Activated naive CD8-positive, alpha-beta T cell (primary cell): ENCODE measurements around the gene CIDEC.
"Not testable (repeated sequence)": the region's sequence is repeated elsewhere in the genome, so short reads cannot be mapped to it uniquely, and the experiment has no call there.

Experiments used
- H3K27ac Mint-ChIP-seq: one replicate; pipeline ENCODE4 v1.8.0; 2021; ENCODE audit warnings: mixed read lengths
- H3K27me3 Mint-ChIP-seq: one replicate; pipeline ENCODE4 v1.8.0; 2021; ENCODE audit warnings: mixed read lengths
- H3K36me3 Mint-ChIP-seq: one replicate; pipeline ENCODE4 v1.8.0; 2021; ENCODE audit warnings: mixed read lengths
- H3K4me1 Mint-ChIP-seq: one replicate; pipeline ENCODE4 v1.8.0; 2021; ENCODE audit warnings: low read depth, mixed read lengths
- H3K4me3 Mint-ChIP-seq: one replicate; pipeline ENCODE4 v1.8.0; 2021; ENCODE audit warnings: mild to moderate bottlenecking, mixed read lengths
- H3K9me3 Mint-ChIP-seq: one replicate; pipeline ENCODE4 v1.8.0; 2021; ENCODE audit warnings: low read depth, mixed read lengths

The CIDEC gene

DNA sequence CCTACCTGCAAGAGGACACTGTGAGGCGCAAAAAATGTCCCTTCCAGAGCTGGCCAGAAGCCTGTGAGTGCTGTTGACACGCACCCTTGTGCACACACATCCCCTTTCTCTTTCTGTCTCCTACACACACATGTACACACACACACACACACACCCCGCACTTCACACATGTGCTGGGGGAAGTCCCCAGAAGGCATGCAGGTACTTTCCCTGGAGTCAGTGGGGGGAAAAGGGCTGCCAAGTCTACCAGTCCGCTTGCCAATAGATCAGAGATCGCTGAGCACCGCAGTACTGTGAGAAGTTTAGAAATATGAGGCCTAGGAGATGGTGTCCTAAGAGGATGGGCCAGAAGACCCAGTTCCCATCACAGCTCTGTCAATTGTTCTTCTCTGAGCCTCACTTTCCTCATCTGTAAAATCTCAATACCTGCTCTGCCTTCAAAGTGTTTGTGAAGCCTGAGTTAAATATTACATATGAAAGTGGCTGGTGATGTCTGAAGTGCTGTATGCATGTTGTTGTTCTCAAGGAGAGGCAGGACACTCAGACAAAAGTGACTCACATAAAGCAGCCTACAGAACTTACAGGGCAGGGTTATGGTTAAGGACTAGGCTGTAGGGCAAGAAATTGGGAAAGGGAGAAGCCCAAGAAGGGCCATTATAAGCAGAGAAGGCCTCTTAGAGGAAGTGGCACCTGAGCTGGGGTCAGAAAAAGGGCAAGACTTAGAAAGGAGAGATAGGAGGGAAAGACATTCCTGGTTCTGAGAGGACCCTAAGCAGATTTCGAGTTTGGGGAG, 29.4 kb upstream of the CIDEC start:
- no peaks in the 10 kb centered on the region for H3K9me3 Mint-ChIP-seq
- no peak overlapping the region for H3K27ac Mint-ChIP-seq
- peaks cover 8% of the 10 kb centered on the region for H3K4me1 Mint-ChIP-seq
- H3K36me3 Mint-ChIP-seq: peaks cover 2% of the 10 kb centered on the region
- peaks cover 2% of the 10 kb centered on the region for H3K27me3 Mint-ChIP-seq
- H3K4me3 Mint-ChIP-seq: no peak overlapping the region

GRCh38 chr3:9908286-9908685, 28.2 kb upstream of the CIDEC start:
- H3K27ac Mint-ChIP-seq: no peak overlapping the region
- H3K36me3 Mint-ChIP-seq: peaks cover 2% of the 10 kb centered on the region
- H3K4me3 Mint-ChIP-seq: no peak overlapping the region
- H3K27me3 Mint-ChIP-seq: peaks cover 2% of the 10 kb centered on the region
- H3K4me1 Mint-ChIP-seq: peaks cover 12% of the 10 kb centered on the region
- H3K9me3 Mint-ChIP-seq: no peaks in the 10 kb centered on the region

GRCh38 chr3:9906480-9906879, 26.4 kb upstream of the CIDEC start:
- H3K36me3 Mint-ChIP-seq: no peaks in the 10 kb centered on the region
- no peaks in the 10 kb centered on the region for H3K27me3 Mint-ChIP-seq
- H3K4me3 Mint-ChIP-seq: no peak overlapping the region
- H3K27ac Mint-ChIP-seq: no peak overlapping the region
- H3K9me3 Mint-ChIP-seq: no peaks in the 10 kb centered on the region
- H3K4me1 Mint-ChIP-seq: peaks cover 20% of the 10 kb centered on the region

- Mint-ChIP-seq H3K9me3 (no peaks in the 10 kb centered on the region), H3K4me1 (peaks cover 22% of the 10 kb centered on the region), H3K4me3 (no peak overlapping the region), H3K27ac (no peak overlapping the region), H3K27me3 (no peaks in the 10 kb centered on the region), H3K36me3 (no peaks in the 10 kb centered on the region)
Measured at GRCh38 chr3:9903904-9904303, 23.9 kb upstream of the CIDEC start.

- Mint-ChIP-seq H3K36me3 (no peaks in the 10 kb centered on the region), H3K4me3 (peak overlapping the region; percentile 32), H3K27ac (no peak overlapping the region), H3K27me3 (no peaks in the 10 kb centered on the region), H3K9me3 (no peaks in the 10 kb centered on the region), H3K4me1 (peaks cover 25% of the 10 kb centered on the region)
Measured at GRCh38 chr3:9903238-9903624, 23.2 kb upstream of the CIDEC start.

DNA sequence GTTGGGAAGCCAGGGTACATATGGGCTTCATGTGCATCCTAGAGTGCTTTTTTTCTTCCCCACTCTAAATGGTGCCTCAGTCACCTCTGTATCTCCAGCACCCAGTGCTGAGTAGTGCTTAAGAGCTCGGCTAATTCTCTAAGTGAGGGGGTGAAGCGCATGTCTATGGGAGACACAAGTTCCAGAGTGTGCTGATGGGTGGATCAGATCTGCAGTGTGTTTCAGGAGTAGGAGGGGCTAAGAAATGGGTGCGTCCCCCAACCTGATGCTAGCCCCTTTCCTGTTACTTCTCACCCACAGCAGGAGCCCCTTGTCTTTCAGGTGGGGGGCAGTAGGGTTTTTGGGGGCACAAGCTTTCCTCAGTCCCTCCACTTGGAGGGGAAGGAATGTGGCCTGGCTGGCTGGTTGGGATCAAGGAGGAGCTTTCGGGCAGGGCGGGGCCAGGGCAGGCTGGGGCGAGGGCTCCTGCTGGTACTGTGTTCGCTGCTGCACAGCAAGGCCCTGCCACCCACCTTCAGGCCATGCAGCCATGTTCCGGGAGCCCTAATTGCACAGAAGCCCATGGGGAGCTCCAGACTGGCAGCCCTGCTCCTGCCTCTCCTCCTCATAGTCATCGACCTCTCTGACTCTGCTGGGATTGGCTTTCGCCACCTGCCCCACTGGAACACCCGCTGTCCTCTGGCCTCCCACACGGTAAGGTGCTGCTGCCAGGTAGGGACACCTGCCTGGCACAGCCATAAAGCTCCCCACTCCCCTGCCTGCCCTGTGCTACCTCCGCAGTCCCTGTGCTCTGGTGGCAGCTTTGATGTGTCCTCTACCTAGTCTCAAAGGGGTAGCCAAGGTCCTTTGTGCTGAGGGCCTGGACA, 22.6 kb upstream of the CIDEC start, which contains the start of gene IL17RE:
IL17RE (plus strand) TSS at position 477 of the 866 bp plus-strand sequence; CDS start at position 562, 85 bp downstream.
- Mint-ChIP-seq H3K4me1 (peaks cover 28% of the 10 kb centered on the region), H3K27ac (no peak within 1 kb of the TSS), H3K4me3 (peak within 1 kb of the TSS; percentile 65)

GRCh38 chr3:9901967-9902366, 21.9 kb upstream of the CIDEC start:
- Mint-ChIP-seq H3K4me3 (peak overlapping the region; percentile 65), H3K27ac (no peak overlapping the region), H3K9me3 (no peaks in the 10 kb centered on the region), H3K27me3 (no peaks in the 10 kb centered on the region), H3K36me3 (no peaks in the 10 kb centered on the region), H3K4me1 (peaks cover 30% of the 10 kb centered on the region)

More for the DNA sequence above, 22.6 kb upstream of the CIDEC start, which contains the start of gene IL17RE:
- Mint-ChIP-seq H3K27me3 (no peaks in the 10 kb centered on the region), H3K9me3 (no peaks in the 10 kb centered on the region), H3K36me3 (no peaks in the 10 kb centered on the region)

- H3K27me3 Mint-ChIP-seq, H3K27ac Mint-ChIP-seq, H3K36me3 Mint-ChIP-seq, H3K4me3 Mint-ChIP-seq, H3K9me3 Mint-ChIP-seq: not testable (repeated sequence)
- peaks cover 37% of the 10 kb centered on the region for H3K4me1 Mint-ChIP-seq
Measured at GRCh38 chr3:9900965-9901415, 20.9 kb upstream of the CIDEC start.

- Mint-ChIP-seq H3K4me1 (peaks cover 49% of the 10 kb centered on the region), H3K4me3 (no peak overlapping the region), H3K27me3 (no peaks in the 10 kb centered on the region), H3K9me3 (peaks cover 3% of the 10 kb centered on the region), H3K27ac (peak overlapping the region; percentile 67), H3K36me3 (peaks cover 6% of the 10 kb centered on the region)
Measured at GRCh38 chr3:9899289-9899791, 19.3 kb upstream of the CIDEC start.

- Mint-ChIP-seq H3K27ac (peak overlapping the region; percentile 67), H3K27me3 (no peaks in the 10 kb centered on the region), H3K4me1 (peaks cover 56% of the 10 kb centered on the region), H3K36me3 (peaks cover 12% of the 10 kb centered on the region), H3K9me3 (peaks cover 3% of the 10 kb centered on the region), H3K4me3 (no peak overlapping the region)
Measured at GRCh38 chr3:9898467-9899241, 18.6 kb upstream of the CIDEC start.

DNA sequence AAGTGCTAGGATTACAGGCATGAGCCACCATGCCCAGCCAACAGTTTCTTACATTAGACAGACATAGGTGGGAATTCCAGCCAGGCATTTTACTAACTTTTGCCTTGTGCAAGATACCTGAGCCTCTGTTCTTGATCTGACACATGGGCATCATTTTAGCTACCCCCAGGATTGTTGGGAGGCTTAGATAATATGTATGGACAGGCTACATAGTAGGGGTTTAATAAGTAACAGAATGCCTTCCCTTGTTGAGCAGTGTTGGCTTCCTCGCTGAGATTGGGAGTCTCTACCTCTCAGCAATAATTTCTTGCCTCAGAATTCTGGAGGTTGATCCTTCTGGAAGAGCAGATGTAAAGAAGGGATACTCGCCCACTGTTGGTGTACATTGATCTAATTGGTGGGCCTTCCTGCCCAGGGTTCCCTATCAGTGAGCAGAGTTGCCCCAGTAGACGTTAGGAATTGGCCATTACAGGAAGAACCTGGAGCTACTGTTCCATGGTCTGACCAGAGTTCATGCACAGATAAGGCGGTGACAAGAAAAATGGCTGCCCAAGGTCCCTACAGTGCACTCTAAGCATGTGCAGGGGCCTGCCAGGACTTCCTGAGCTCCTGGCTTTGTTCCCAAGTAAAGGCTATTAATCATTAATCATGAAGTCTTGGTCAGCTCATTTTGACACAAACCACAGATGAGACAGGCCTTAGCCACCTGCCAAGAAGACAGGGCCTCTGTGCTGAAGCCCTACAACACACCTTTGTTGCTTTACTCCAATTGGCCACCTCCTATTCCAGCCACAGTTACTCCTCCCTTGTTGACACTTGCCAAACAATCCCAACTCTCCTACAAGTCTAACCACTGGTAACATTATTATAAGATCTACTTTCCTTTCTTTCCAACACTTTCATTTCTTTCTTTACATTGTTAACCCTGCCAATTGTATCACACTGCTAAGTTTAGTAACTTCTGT, 17.6 kb upstream of the CIDEC start:
- Mint-ChIP-seq H3K27me3 (no peaks in the 10 kb centered on the region), H3K9me3 (peaks cover 3% of the 10 kb centered on the region), H3K27ac (peak overlapping the region; percentile 72), H3K36me3 (peaks cover 19% of the 10 kb centered on the region), H3K4me1 (peaks cover 55% of the 10 kb centered on the region), H3K4me3 (no peak overlapping the region)

DNA sequence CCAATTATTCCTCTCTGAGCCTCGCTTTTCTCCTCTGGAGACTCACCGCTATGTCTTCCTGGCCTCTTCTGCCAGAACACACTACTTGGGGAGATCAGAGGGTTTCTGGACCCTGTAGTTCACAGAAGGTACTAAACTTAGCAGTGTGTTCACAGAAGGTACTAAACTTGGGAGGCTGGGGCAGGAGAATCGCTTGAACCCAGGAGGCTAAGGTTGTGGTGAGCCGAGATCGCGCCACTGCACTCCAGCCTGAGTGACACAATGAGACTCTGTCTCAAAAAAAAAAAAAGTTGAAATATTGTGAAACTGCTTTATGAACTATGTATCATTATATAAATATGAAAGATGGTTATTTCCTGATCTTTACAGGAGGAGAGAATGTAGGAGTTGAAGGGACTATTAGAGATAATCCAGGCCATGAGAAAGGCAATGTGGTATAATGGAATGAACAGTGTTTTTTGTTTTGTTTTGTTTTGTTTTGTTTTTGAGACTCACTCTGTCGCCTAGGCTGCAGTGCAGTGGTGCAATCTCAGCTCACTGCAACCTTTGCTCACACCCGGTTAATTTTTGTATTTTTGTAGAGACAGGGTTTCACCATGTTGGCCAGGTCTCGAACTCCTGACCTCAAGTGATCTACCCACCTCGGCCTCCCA, 16.8 kb upstream of the CIDEC start:
- H3K36me3 Mint-ChIP-seq: peaks cover 23% of the 10 kb centered on the region
- H3K4me3 Mint-ChIP-seq, H3K9me3 Mint-ChIP-seq, H3K27me3 Mint-ChIP-seq: not testable (repeated sequence)
- H3K27ac Mint-ChIP-seq: peak overlapping the region; percentile 41
- peaks cover 53% of the 10 kb centered on the region for H3K4me1 Mint-ChIP-seq

DNA sequence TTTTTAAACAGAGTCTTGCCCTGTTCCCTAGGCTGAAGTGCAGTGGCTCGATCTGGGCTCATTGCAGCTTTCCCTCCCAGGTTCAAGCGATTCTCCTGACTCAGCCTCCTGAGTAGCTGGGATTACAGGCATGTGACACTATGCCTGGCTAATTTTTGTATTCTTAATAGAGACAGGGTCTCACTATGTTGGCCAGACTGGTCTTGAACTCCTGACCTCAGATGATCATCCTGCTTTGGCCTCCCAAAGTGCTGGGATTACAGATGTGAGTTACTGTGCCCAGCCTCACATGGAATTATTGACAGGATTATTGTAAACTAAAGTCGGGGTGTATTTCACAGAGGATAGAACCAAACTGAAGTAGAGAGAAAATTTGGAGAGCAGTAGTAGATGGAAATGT, 15.7 kb upstream of the CIDEC start:
- H3K27me3 Mint-ChIP-seq, H3K4me3 Mint-ChIP-seq, H3K9me3 Mint-ChIP-seq: not testable (repeated sequence)
- Mint-ChIP-seq H3K36me3 (peaks cover 28% of the 10 kb centered on the region), H3K27ac (peak overlapping the region; percentile 41), H3K4me1 (peaks cover 54% of the 10 kb centered on the region)
